ENCODE measurements around the gene ARVCF. TPM values are rescaled to one million over a fixed set of nuclear protein-coding genes. Genes with fewer than 3 reads are reported as not detected.

Gene ARVCF
- total RNA-seq, 1 donor from 2014 or later = 109 TPM

GRCh38 chr22:20040327-20041200, 23.9 kb upstream of the ARVCF start:
- no peak for TF ChIP-seq CTCF (conservative IDR thresholded peaks at IDR 0.05; ENCODE audit: low read depth, low read length)
- no peak overlapping the region for H3K4me3 ChIP-seq (ENCODE audit: low read depth, low read length)
- no peak for DNase-seq (ENCODE audit: low read depth)

- DNase-seq (ENCODE audit: low read depth) = no peak
Measured at GRCh38 chr22:20039683-20040325, 23.2 kb upstream of the ARVCF start.

GRCh38 chr22:20038574-20038973, 22.0 kb upstream of the ARVCF start:
- TF ChIP-seq CTCF (conservative IDR thresholded peaks at IDR 0.05; ENCODE audit: low read depth, low read length) = no peak
- DNase-seq (ENCODE audit: low read depth) = no peak
- no peak overlapping the region for H3K4me3 ChIP-seq (ENCODE audit: low read depth, low read length)

More at GRCh38 chr22:20039683-20040325, 23.2 kb upstream of the ARVCF start:
- TF ChIP-seq CTCF (conservative IDR thresholded peaks at IDR 0.05; ENCODE audit: low read depth, low read length) = no peak
- no peak overlapping the region for H3K4me3 ChIP-seq (ENCODE audit: low read depth, low read length)

- no peak overlapping the region for H3K4me3 ChIP-seq (ENCODE audit: low read depth, low read length)
- no peak for DNase-seq (ENCODE audit: low read depth)
- no peak for TF ChIP-seq CTCF (conservative IDR thresholded peaks at IDR 0.05; ENCODE audit: low read depth, low read length)
Measured at GRCh38 chr22:20037419-20037818, 20.8 kb upstream of the ARVCF start.

- TF ChIP-seq CTCF (conservative IDR thresholded peaks at IDR 0.05; ENCODE audit: low read depth, low read length) = no peak
- no peak for DNase-seq (ENCODE audit: low read depth)
- H3K4me3 ChIP-seq (ENCODE audit: low read depth, low read length) = no peak overlapping the region
Measured at GRCh38 chr22:20036535-20037392, 20.1 kb upstream of the ARVCF start.

- no peak for DNase-seq (ENCODE audit: low read depth)
- no peak for TF ChIP-seq CTCF (conservative IDR thresholded peaks at IDR 0.05; ENCODE audit: low read depth, low read length)
- no peak overlapping the region for H3K4me3 ChIP-seq (ENCODE audit: low read depth, low read length)
Measured at GRCh38 chr22:20036084-20036482, 19.5 kb upstream of the ARVCF start.
